Liver (tissue), 3 donors: ENCODE measurements around the gene ASS1.

Experiments
- FOXA1 ChIP-seq: IDR thresholded peaks from 2 replicates; pipeline ENCODE4 v1.6.1; 2016; ENCODE audit warnings: antibody characterized with exemption
- GABPA ChIP-seq, 2 donors: IDR thresholded peaks in 1 of 2; conservative IDR thresholded peaks in 1 of 2; 2 replicates each; pipeline ENCODE4 v1.6.1; 2016; ENCODE audit warnings: antibody characterized with exemption in 2 of 2, mild to moderate bottlenecking in 1 of 2, moderate library complexity in 1 of 2
- HNF4G ChIP-seq: IDR thresholded peaks from 2 replicates; pipeline ENCODE4 v1.6.1; 2016; ENCODE audit warnings: antibody characterized with exemption
- NR2F2 ChIP-seq: IDR thresholded peaks from 2 replicates; pipeline ENCODE4 v1.6.1; 2016; ENCODE audit warnings: antibody characterized with exemption
- RAD21 ChIP-seq, 2 donors: IDR thresholded peaks; 2 replicates each; pipeline ENCODE4 v1.6.1; 2016; ENCODE audit warnings: antibody characterized with exemption in 2 of 2, mild to moderate bottlenecking in 2 of 2
- SP1 ChIP-seq: IDR thresholded peaks from 2 replicates; pipeline ENCODE4 v1.6.1; 2018; ENCODE audit warnings: antibody characterized with exemption, mild to moderate bottlenecking
- TAF1 ChIP-seq: conservative IDR thresholded peaks from 2 replicates; pipeline ENCODE4 v1.6.1; 2016; ENCODE audit warnings: antibody characterized with exemption, mild to moderate bottlenecking
- YY1 ChIP-seq: IDR thresholded peaks from 2 replicates; pipeline ENCODE4 v1.6.1; 2016; ENCODE audit warnings: antibody characterized with exemption, mild to moderate bottlenecking
- TF ChIP-seq, protein P1 (sequence below): fragments of 150-350 bp; IDR thresholded peaks from 2 replicates; pipeline ENCODE4 v1.5.1; 2017; ENCODE audit warnings: improper control_type of control experiment, low read depth, low read length; ENCODE audit not compliant: missing input control
- TF ChIP-seq, protein P2 (sequence below): IDR thresholded peaks from 2 replicates; pipeline ENCODE4 v1.6.1; 2016; ENCODE audit warnings: antibody characterized with exemption
- TF ChIP-seq, protein P3 (sequence below): IDR thresholded peaks from 2 replicates; pipeline ENCODE4 v1.6.1; 2016; ENCODE audit warnings: antibody characterized with exemption, mild to moderate bottlenecking
- donor health status: healthy.
- donor health status: healthy.

DNA sequence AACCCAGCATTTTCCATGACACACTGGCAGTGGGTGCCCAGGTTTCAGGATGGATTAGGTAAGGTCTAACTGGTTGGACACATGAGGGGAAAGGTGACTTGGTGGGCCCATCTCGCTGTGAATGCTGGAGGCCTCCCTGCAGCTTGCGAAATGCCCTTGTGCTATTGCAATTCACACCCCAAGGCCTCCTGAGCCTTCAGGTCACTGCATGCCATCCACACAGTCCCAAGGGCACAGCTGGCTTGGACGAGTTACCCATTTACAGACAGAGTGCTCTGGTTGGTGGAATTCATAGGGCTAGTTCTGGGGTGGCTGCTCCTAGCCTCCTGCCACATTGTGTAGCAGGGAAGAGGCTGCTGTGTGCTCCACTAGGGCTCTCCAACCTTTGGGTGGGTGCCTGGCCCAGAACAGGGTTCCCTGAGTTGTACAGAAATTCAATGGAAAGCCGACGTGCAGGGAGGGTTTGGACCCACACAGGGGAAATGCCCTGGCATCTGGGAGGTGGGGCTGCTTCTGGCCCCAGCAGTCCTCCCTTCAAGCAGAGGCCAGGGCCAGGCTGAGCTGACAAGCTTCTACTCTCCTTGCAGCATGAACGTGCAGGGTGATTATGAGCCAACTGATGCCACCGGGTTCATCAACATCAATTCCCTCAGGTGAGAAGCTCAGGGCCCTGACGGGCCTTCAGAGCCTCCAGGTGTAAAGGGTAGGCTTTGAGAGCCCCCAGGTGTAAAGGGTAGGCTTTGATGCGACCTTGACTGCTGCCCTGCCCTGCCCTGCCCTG is 54.3 kb downstream of the ASS1 start:
- TF ChIP-seq, protein P1, sequence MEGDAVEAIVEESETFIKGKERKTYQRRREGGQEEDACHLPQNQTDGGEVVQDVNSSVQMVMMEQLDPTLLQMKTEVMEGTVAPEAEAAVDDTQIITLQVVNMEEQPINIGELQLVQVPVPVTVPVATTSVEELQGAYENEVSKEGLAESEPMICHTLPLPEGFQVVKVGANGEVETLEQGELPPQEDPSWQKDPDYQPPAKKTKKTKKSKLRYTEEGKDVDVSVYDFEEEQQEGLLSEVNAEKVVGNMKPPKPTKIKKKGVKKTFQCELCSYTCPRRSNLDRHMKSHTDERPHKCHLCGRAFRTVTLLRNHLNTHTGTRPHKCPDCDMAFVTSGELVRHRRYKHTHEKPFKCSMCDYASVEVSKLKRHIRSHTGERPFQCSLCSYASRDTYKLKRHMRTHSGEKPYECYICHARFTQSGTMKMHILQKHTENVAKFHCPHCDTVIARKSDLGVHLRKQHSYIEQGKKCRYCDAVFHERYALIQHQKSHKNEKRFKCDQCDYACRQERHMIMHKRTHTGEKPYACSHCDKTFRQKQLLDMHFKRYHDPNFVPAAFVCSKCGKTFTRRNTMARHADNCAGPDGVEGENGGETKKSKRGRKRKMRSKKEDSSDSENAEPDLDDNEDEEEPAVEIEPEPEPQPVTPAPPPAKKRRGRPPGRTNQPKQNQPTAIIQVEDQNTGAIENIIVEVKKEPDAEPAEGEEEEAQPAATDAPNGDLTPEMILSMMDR = no peak
- TF ChIP-seq YY1 (peak; percentile 84), GABPA (IDR thresholded peaks at IDR 0.05 in 1 of 2, conservative IDR thresholded peaks at IDR 0.05 in 1 of 2) (peak in 1 of 2 donors; percentile 57), FOXA1 (peak; percentile 72), RAD21 (IDR thresholded peaks at IDR 0.05) (peak; percentile 58 to 65), TAF1 (peak; percentile 88), NR2F2 (peak; percentile 36), HNF4G (peak; percentile 63), SP1 (peak; percentile 99)
- TF ChIP-seq, protein P2, sequence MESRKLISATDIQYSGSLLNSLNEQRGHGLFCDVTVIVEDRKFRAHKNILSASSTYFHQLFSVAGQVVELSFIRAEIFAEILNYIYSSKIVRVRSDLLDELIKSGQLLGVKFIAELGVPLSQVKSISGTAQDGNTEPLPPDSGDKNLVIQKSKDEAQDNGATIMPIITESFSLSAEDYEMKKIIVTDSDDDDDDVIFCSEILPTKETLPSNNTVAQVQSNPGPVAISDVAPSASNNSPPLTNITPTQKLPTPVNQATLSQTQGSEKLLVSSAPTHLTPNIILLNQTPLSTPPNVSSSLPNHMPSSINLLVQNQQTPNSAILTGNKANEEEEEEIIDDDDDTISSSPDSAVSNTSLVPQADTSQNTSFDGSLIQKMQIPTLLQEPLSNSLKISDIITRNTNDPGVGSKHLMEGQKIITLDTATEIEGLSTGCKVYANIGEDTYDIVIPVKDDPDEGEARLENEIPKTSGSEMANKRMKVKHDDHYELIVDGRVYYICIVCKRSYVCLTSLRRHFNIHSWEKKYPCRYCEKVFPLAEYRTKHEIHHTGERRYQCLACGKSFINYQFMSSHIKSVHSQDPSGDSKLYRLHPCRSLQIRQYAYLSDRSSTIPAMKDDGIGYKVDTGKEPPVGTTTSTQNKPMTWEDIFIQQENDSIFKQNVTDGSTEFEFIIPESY = peak; percentile 92
- TF ChIP-seq, protein P3, sequence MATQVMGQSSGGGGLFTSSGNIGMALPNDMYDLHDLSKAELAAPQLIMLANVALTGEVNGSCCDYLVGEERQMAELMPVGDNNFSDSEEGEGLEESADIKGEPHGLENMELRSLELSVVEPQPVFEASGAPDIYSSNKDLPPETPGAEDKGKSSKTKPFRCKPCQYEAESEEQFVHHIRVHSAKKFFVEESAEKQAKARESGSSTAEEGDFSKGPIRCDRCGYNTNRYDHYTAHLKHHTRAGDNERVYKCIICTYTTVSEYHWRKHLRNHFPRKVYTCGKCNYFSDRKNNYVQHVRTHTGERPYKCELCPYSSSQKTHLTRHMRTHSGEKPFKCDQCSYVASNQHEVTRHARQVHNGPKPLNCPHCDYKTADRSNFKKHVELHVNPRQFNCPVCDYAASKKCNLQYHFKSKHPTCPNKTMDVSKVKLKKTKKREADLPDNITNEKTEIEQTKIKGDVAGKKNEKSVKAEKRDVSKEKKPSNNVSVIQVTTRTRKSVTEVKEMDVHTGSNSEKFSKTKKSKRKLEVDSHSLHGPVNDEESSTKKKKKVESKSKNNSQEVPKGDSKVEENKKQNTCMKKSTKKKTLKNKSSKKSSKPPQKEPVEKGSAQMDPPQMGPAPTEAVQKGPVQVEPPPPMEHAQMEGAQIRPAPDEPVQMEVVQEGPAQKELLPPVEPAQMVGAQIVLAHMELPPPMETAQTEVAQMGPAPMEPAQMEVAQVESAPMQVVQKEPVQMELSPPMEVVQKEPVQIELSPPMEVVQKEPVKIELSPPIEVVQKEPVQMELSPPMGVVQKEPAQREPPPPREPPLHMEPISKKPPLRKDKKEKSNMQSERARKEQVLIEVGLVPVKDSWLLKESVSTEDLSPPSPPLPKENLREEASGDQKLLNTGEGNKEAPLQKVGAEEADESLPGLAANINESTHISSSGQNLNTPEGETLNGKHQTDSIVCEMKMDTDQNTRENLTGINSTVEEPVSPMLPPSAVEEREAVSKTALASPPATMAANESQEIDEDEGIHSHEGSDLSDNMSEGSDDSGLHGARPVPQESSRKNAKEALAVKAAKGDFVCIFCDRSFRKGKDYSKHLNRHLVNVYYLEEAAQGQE = peak; percentile 85
